Measurements from ENCODE around the gene MYL1.

MYL1 gene

DNA sequence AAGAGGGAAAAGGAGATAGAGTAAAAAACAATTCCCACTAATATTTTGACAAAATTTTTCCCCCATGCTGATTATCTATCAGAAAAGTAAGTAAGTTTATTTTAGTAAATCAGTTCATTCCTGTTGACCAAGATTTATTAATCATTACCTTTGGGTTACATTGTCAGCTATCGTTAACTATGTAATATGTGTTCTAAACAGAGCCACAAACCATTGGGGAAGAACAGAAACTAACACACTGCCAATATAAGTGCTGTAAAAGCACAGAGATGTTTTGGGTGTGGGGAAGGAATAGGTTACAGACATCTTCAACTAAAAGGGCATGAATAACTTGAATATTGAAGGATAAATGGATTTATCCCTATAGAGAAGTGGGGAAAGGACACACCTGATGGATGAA lies 47.3 kb downstream of the MYL1 start:
- DNase-seq (ENCODE audit: low read depth) = no peak

DNA sequence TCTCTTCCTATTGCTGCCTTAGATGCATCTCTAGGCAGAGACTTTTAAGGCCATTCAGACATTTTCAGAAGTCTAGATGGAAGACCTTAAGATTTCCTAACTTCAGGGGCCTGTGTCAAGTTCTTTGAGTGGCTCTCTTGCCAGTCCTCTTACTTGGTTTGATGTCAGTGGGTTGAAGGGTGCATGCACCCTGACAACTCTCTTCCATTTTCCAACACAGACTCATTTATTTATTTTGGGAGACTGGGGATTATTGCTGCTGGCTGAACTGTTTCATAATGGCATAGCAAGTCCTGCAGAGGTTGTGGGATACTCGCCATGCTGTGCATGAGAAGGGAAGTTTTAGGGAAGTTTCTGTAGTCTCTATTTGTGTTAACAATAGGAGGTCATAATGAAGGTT lies 50.7 kb downstream of the MYL1 start:
- DNase-seq (ENCODE audit: low read depth) = no peak

DNA sequence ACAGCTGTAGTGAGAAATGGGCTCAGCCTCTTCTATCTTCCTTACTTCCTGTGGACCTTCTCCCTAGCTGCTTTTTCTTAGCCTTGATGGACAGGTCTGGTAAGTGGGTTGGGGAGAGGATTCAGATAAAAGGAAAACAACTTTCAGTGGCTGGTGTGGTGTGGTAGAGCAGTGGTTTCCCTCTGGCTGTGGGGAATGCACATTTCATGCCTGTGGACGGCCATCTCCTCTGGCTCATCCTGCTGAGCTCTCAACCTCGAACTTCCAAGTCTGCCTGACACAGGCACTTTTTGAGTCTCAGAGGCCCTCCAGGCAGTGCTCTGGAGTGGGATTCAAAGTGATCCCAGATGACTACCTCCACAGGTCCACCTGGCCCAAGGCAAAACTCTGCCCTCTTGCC lies 51.1 kb downstream of the MYL1 start:
- no peak for DNase-seq (ENCODE audit: low read depth)

DNA sequence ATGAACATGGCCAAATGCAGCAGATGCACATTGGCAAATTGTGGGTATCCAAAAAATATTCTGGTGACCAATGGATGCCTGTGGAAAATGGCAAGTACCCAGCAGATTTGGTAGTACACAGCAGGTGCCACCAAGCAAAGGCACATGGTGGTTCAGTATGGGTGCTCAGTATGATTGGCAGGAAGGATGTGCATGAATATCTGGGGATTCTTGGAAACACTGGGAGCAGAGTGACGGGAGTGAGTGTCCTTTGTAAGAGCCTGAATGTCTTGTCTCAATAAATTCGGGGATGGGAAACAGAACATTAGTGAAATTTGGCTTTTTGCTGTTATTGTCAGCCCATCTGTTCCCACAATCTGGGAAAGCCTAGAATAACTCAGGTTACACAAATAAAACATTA lies 52.9 kb downstream of the MYL1 start:
- no peak for DNase-seq (ENCODE audit: low read depth)

DNA sequence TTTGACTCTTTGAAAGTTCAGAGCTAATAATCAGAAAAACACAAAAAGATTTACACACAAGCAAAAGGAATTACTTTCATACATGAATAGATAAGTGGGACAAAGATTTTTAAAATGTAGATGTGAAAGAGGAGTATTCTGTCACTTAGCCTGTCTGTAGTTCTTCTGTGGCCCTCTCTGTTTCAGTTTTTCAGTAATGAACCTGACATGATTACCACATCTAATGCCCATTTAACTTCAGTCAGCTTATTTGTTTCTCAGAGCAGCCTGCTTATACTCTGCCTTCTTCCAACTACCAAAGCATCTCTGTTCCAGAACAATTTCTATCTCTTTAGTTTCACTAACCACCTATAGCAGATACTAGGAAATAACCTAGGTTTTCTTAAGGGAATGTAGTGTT lies 55.3 kb downstream of the MYL1 start:
- no peak for DNase-seq (ENCODE audit: low read depth)

DNA sequence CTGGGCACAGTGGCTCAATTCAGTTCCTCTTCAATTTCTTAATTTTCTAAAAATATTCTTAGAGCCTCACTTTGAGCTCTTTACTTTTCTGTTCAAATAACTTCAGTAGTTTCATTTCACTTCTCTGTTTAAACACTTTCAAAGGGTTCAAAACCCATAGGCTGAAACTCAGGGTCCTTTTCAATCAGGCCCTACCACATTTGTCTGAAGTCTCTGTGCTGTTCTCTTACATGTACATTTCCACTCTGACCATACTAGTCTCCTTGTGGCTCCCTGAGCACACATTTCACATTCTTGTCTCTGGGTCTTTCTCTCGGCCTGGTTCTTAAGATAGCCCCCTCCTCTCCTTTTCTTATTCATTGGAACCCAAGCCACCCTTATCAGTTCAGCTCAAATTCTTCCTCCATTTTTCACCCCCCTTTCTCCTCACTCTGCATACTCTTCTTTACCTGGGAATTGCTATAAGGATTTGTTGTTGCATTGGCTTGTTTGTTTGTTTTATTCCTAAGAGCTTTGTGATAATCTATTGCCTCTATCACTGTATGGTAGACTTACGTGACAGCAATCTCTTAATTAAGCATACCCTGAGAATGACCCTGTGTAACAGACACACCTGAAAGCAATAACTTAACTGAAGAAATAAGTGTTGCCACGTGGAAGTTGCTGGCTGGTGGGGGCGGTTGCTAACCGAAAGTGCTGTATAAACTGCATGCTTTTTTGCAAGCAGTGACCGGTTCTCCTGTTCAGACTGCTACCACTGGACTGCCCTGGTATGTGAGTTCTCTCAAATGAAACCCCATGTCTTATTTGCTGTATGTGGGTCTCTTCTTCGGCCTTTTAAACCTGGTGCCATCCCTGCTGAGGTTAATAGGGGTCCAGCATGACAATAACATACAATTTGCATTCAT lies 62.0 kb downstream of the MYL1 start:
- no peak for DNase-seq (ENCODE audit: low read depth)

DNA sequence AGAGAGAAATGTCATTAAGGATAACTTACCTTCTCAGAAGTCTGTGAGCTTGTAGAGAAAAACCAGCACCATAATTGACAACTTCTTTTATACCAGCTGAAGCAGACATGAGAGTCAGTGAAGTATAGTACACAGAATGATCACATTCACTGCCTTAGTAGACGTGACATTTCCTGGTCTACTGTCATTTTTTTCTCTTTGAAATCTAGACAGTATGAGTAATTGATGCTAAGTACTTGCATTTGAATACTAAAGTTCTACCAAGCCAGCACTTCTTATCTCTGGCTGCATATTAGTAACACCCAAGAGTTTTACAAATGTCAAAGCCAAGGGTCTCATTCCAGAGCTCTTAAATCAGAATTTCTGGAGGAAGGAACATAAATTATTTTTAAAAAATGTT lies 64.4 kb downstream of the MYL1 start:
- DNase-seq (ENCODE audit: low read depth) = no peak
